Renal cortical epithelial cell (primary cell): ENCODE measurements around the gene KBTBD13. TPM values are rescaled to one million over a fixed set of nuclear protein-coding genes. Genes with fewer than 3 reads are reported as not detected.
A peak's percentile ranks its signal among the peaks of the same experiment; 100 is the strongest.
"Not testable (repeated sequence)": the region's sequence is repeated elsewhere in the genome, so short reads cannot be mapped to it uniquely, and the experiment has no call there.

Experiments used
- DNase-seq: peaks from one replicate; pipeline ENCODE4 v3.0.0-alpha.2; 2011; ENCODE audit warnings: low read depth
- total RNA-seq: library from RNA; depleted of rRNA; stranded (reverse); fragments of >200 nt; gene quantifications from 2 replicates; pipeline ENCODE4 v1.2.3, GENCODE V29; 2014

The KBTBD13 gene
- total RNA-seq, 1 donor from 2014 or later: not detected

GRCh38 chr15:65087873-65088642 lies 11.5 kb downstream of the KBTBD13 start:
- DNase-seq: no peak

- no peak for DNase-seq
These were observed 12.1 kb downstream of the KBTBD13 start for GRCh38 chr15:65088643-65089021.

- DNase-seq: peak; percentile 10
These were observed 12.8 kb downstream of the KBTBD13 start for GRCh38 chr15:65089206-65089824.

GRCh38 chr15:65091946-65092770 lies 15.6 kb downstream of the KBTBD13 start:
- DNase-seq: no peak

GRCh38 chr15:65092911-65093792 lies 16.6 kb downstream of the KBTBD13 start:
- DNase-seq: no peak

GRCh38 chr15:65093793-65094170 lies 17.2 kb downstream of the KBTBD13 start:
- DNase-seq: not testable (repeated sequence)

- no peak for DNase-seq
These were observed 17.9 kb downstream of the KBTBD13 start for GRCh38 chr15:65094294-65094995.

GRCh38 chr15:65095011-65095746 lies 18.6 kb downstream of the KBTBD13 start:
- DNase-seq: no peak

GRCh38 chr15:65095747-65096104 lies 19.2 kb downstream of the KBTBD13 start:
- DNase-seq: no peak

- no peak for DNase-seq
These were observed 20.2 kb downstream of the KBTBD13 start for GRCh38 chr15:65096481-65097385.

- no peak for DNase-seq
These were observed 21.2 kb downstream of the KBTBD13 start for GRCh38 chr15:65097651-65098263.

- no peak for DNase-seq
These were observed 22.8 kb downstream of the KBTBD13 start for GRCh38 chr15:65099336-65099735.

GRCh38 chr15:65099801-65100200 lies 23.3 kb downstream of the KBTBD13 start:
- DNase-seq: not testable (repeated sequence)

- DNase-seq: no peak
These were observed 23.9 kb downstream of the KBTBD13 start for GRCh38 chr15:65100442-65100841.

- DNase-seq: peak; percentile 29
These were observed 24.9 kb downstream of the KBTBD13 start for GRCh38 chr15:65101411-65101890.

- DNase-seq: no peak
These were observed 25.6 kb downstream of the KBTBD13 start for GRCh38 chr15:65101891-65102708.

GRCh38 chr15:65102912-65103311 lies 26.4 kb downstream of the KBTBD13 start:
- no peak for DNase-seq

- no peak for DNase-seq
These were observed 28.5 kb downstream of the KBTBD13 start for GRCh38 chr15:65105038-65105437.
